Ishikawa (cell line): ENCODE data around the gene SPATS1.

Source experiments
- CEBPB ChIP-seq: IDR thresholded peaks from 2 replicates; pipeline ENCODE4 v1.6.1; 2012
- CREB1 ChIP-seq: IDR thresholded peaks from 2 replicates; pipeline ENCODE4 v1.6.1; 2012; ENCODE audit warnings: low read depth
- EGR1 ChIP-seq: IDR thresholded peaks from 2 replicates; pipeline ENCODE4 v1.6.1; 2012
- EP300 ChIP-seq: IDR thresholded peaks from 2 replicates; pipeline ENCODE4 v1.6.1; 2012; ENCODE audit warnings: borderline replicate concordance
- FOXM1 ChIP-seq: IDR thresholded peaks from 2 replicates; pipeline ENCODE4 v1.6.1; 2012; ENCODE audit warnings: low read depth, borderline replicate concordance
- MAX ChIP-seq: IDR thresholded peaks from 2 replicates; pipeline ENCODE4 v1.6.1; 2012
- NFIC ChIP-seq: IDR thresholded peaks from 2 replicates; pipeline ENCODE4 v1.6.1; 2012
- RAD21 ChIP-seq: IDR thresholded peaks from 2 replicates; pipeline ENCODE4 v1.6.1; 2012; ENCODE audit warnings: low read depth
- REST ChIP-seq: IDR thresholded peaks from 2 replicates; pipeline ENCODE4 v1.6.1; 2012; ENCODE audit warnings: low read depth, mild to moderate bottlenecking
- TAF1 ChIP-seq: IDR thresholded peaks from 2 replicates; pipeline ENCODE4 v1.6.1; 2012; ENCODE audit warnings: low read depth, mild to moderate bottlenecking
- TCF12 ChIP-seq: IDR thresholded peaks from 2 replicates; pipeline ENCODE4 v1.6.1; 2012; ENCODE audit warnings: low read depth
- TEAD4 ChIP-seq: IDR thresholded peaks from 2 replicates; pipeline ENCODE4 v1.6.1; 2012
- USF1 ChIP-seq: IDR thresholded peaks from 2 replicates; pipeline ENCODE4 v1.6.1; 2012
- YY1 ChIP-seq: IDR thresholded peaks from 2 replicates; pipeline ENCODE4 v1.6.1; 2012; ENCODE audit warnings: low read depth
- ZBTB7A ChIP-seq: IDR thresholded peaks from 2 replicates; pipeline ENCODE4 v1.6.1; 2012; ENCODE audit warnings: low read depth

The SPATS1 gene

GRCh38 chr6:44304282-44305199 is 37.9 kb upstream of the SPATS1 start:
- TF ChIP-seq EP300 (no peak), NFIC (no peak), CEBPB (no peak), RAD21 (peak; percentile 36; the same call in 1 of the 2 replicates), TEAD4 (no peak), MAX (no peak), FOXM1 (no peak), EGR1 (no peak), YY1 (peak; percentile 49; the same call in 1 of the 2 replicates), USF1 (no peak), ZBTB7A (0 out of 2 replicates have a peak, but pooled peaks have one; percentile 61), TCF12 (no peak), TAF1 (no peak), CREB1 (no peak), REST (no peak)

GRCh38 chr6:44305200-44305725 is 37.2 kb upstream of the SPATS1 start:
- TF ChIP-seq RAD21 = no peak
- TF ChIP-seq ZBTB7A = no peak
- TF ChIP-seq NFIC = no peak
- TF ChIP-seq MAX = no peak
- no peak for TF ChIP-seq CEBPB
- TF ChIP-seq FOXM1 = no peak
- TF ChIP-seq USF1 = no peak
- no peak for TF ChIP-seq TCF12
- no peak for TF ChIP-seq REST
- TF ChIP-seq EGR1 = no peak
- no peak for TF ChIP-seq TEAD4
- TF ChIP-seq CREB1 = no peak
- TF ChIP-seq YY1 = no peak
- no peak for TF ChIP-seq EP300
- no peak for TF ChIP-seq TAF1

GRCh38 chr6:44306710-44307109 is 35.7 kb upstream of the SPATS1 start:
- no peak for TF ChIP-seq YY1
- TF ChIP-seq CREB1 = no peak
- no peak for TF ChIP-seq EGR1
- TF ChIP-seq ZBTB7A = no peak
- no peak for TF ChIP-seq NFIC

- TF ChIP-seq REST (no peak), YY1 (no peak), CEBPB (no peak), EGR1 (no peak), TEAD4 (no peak), EP300 (no peak), TAF1 (no peak), MAX (no peak), TCF12 (no peak), ZBTB7A (no peak), RAD21 (no peak), NFIC (no peak), FOXM1 (no peak), CREB1 (no peak)
These were observed 35.2 kb upstream of the SPATS1 start for GRCh38 chr6:44307217-44307616.
